Measurements from ENCODE around the gene TMEM123. TPM values are rescaled to one million over a fixed set of nuclear protein-coding genes. Genes with fewer than 3 reads are reported as not detected.

Gene TMEM123
- polyA plus RNA-seq, 1 experiment = 200 TPM

- POLR2A ChIA-PET = no interaction called here
- Histone ChIP-seq H3K27me3 (ENCODE audit: control insufficient read depth, insufficient read depth, low read length) (no peaks in the 10 kb centered on the region), H3K36me3 (ENCODE audit: control insufficient read depth, insufficient read depth, low read length) (peaks cover 2% of the 10 kb centered on the region), H3K4me3 (ENCODE audit: low read depth, low read length) (no peak overlapping the region)
- CTCF ChIA-PET = interaction anchor here (0.6 to 0.9 kb wide), 2 partner anchors 11 to 476 kb away, joined by 3 read pairs; no protein-coding TSS in a partner anchor
- TF ChIP-seq CTCF (IDR thresholded peaks at IDR 0.05; ENCODE audit: insufficient read depth, low read depth, low read length) = no peak
- no peak for DNase-seq (ENCODE audit: low read depth)
Measured at GRCh38 chr11:102386136-102386734, 66.3 kb downstream of the TMEM123 start.

- Histone ChIP-seq H3K27me3 (ENCODE audit: control insufficient read depth, insufficient read depth, low read length) (no peaks in the 10 kb centered on the region), H3K36me3 (ENCODE audit: control insufficient read depth, insufficient read depth, low read length) (peaks cover 3% of the 10 kb centered on the region; the same call in 1 of the 2 replicates), H3K4me3 (ENCODE audit: low read depth, low read length) (no peak overlapping the region)
- TF ChIP-seq CTCF (IDR thresholded peaks at IDR 0.05; ENCODE audit: insufficient read depth, low read depth, low read length) = no peak
- CTCF ChIA-PET = interaction anchor here (0.6 to 0.9 kb wide), 2 partner anchors 12 to 476 kb away, joined by 3 read pairs; no protein-coding TSS in a partner anchor
- no peak for DNase-seq (ENCODE audit: low read depth)
- POLR2A ChIA-PET = no interaction called here
Measured at GRCh38 chr11:102385085-102386007, 67.2 kb downstream of the TMEM123 start.

GRCh38 chr11:102384419-102385079 is 68.0 kb downstream of the TMEM123 start:
- ChIA-PET CTCF (interaction anchor here (3.8 kb wide), 1 partner anchor 7 kb away, joined by 28 read pairs; no protein-coding TSS in a partner anchor), POLR2A (no interaction called here)
- no peak for DNase-seq (ENCODE audit: low read depth)
- H3K4me3 ChIP-seq (ENCODE audit: low read depth, low read length) = no peak overlapping the region
- no peaks in the 10 kb centered on the region for H3K27me3 ChIP-seq (ENCODE audit: control insufficient read depth, insufficient read depth, low read length)
- TF ChIP-seq CTCF (IDR thresholded peaks at IDR 0.05; ENCODE audit: insufficient read depth, low read depth, low read length) = no peak
- H3K36me3 ChIP-seq (ENCODE audit: control insufficient read depth, insufficient read depth, low read length) = peaks cover 3% of the 10 kb centered on the region; the same call in 1 of the 2 replicates

GRCh38 chr11:102383839-102384238 is 68.7 kb downstream of the TMEM123 start:
- H3K27me3 ChIP-seq (ENCODE audit: control insufficient read depth, insufficient read depth, low read length) = no peaks in the 10 kb centered on the region
- no peak overlapping the region for H3K4me3 ChIP-seq (ENCODE audit: low read depth, low read length)
- no peak for DNase-seq (ENCODE audit: low read depth)
- ChIA-PET CTCF (interaction anchor here (3.8 kb wide), 1 partner anchor 8 kb away, joined by 28 read pairs; no protein-coding TSS in a partner anchor), POLR2A (no interaction called here)
- H3K36me3 ChIP-seq (ENCODE audit: control insufficient read depth, insufficient read depth, low read length) = peaks cover 4% of the 10 kb centered on the region
- no peak for TF ChIP-seq CTCF (IDR thresholded peaks at IDR 0.05; ENCODE audit: insufficient read depth, low read depth, low read length)

Data from BJ (cell line).